Activated CD8-positive, alpha-beta memory T cell treated with anti-CD3 and anti-CD28 coated beads, Interleukin-2, amount 50 U/mL, for 24 hours (primary cell): ENCODE data around the gene LRP1.

Source experiments
- DNase-seq: peaks from one replicate; pipeline ENCODE4 v3.0.0-alpha.2; 2020; ENCODE audit errors: extremely low read depth

LRP1 gene

GRCh38 chr12:57175428-57176138, 47.3 kb downstream of the LRP1 start:
- no peak for DNase-seq

- no peak for DNase-seq
These were observed 47.8 kb downstream of the LRP1 start for GRCh38 chr12:57176139-57176477.

- no peak for DNase-seq
These were observed 48.6 kb downstream of the LRP1 start for GRCh38 chr12:57176846-57177245.

GRCh38 chr12:57177354-57177753, 49.1 kb downstream of the LRP1 start:
- DNase-seq, result no peak

- DNase-seq, result no peak
These were observed 49.9 kb downstream of the LRP1 start for GRCh38 chr12:57178213-57178612.

- DNase-seq, result no peak
These were observed 51.2 kb downstream of the LRP1 start for GRCh38 chr12:57179331-57180086.

GRCh38 chr12:57180321-57180989, 52.2 kb downstream of the LRP1 start:
- no peak for DNase-seq

GRCh38 chr12:57181072-57181471, 52.8 kb downstream of the LRP1 start:
- DNase-seq, result no peak

GRCh38 chr12:57181561-57182155, 53.4 kb downstream of the LRP1 start:
- no peak for DNase-seq

- DNase-seq, result peak; percentile 34
These were observed 54.8 kb downstream of the LRP1 start for GRCh38 chr12:57182918-57183575.

GRCh38 chr12:57183939-57184725, 55.8 kb downstream of the LRP1 start:
- no peak for DNase-seq

- no peak for DNase-seq
These were observed 57.1 kb downstream of the LRP1 start for GRCh38 chr12:57185403-57185802.

- DNase-seq, result no peak
These were observed 57.7 kb downstream of the LRP1 start for GRCh38 chr12:57185906-57186508.

- DNase-seq, result no peak
These were observed 59.2 kb downstream of the LRP1 start for GRCh38 chr12:57187222-57188089.

GRCh38 chr12:57188090-57188425, 59.8 kb downstream of the LRP1 start:
- DNase-seq, result no peak

- DNase-seq, result no peak
These were observed 61.8 kb downstream of the LRP1 start for GRCh38 chr12:57190037-57190436.

- no peak for DNase-seq
These were observed 62.5 kb downstream of the LRP1 start for GRCh38 chr12:57190821-57191220.

GRCh38 chr12:57191410-57191809, 63.1 kb downstream of the LRP1 start:
- DNase-seq, result no peak

- no peak for DNase-seq
These were observed 64.6 kb downstream of the LRP1 start for GRCh38 chr12:57192920-57193319.

- DNase-seq, result no peak
These were observed 65.5 kb downstream of the LRP1 start for GRCh38 chr12:57193706-57194245.
